ENCODE results near the gene KDM4C. TPM values are rescaled to one million over a fixed set of nuclear protein-coding genes. Genes with fewer than 3 reads are reported as not detected.

Gene KDM4C
- total and polyA plus RNA-seq, 12 donors: 6.1 to 18.2 (median 14.6) TPM

GRCh38 chr9:7172154-7173115 is 414.7 kb downstream of the KDM4C start:
- no peaks in the 10 kb centered on the region for H3K27me3 ChIP-seq
- TF ChIP-seq CTCF (IDR thresholded peaks at IDR 0.05): peak in 1 of 9 donors; percentile 7
- intact Hi-C loops (cut with DNase I): loop anchor here in 1 of 10 donors (10.0 kb wide), 1 partner anchor 88 kb away; no protein-coding TSS in a partner anchor
- H3K9me3 ChIP-seq: no peaks in the 10 kb centered on the region
- ATAC-seq (peak in 6 of 8 donors; percentile 38 to 87 (median 61)), DNase-seq (no peak)
- peak overlapping the region in 2 of 10 donors; percentile 20 to 40 for H3K27ac ChIP-seq
- 86 to 89% methylated on average over 11 of the region's 11 CpGs for WGBS, 2 donors
- peaks cover 0 to 25% (median 0%) of the 10 kb centered on the region in 9 donors for H3K4me1 ChIP-seq
- H3K4me3 ChIP-seq: no peak overlapping the region
- H3K36me3 ChIP-seq: peaks cover 0 to 51% (median 3%) of the 10 kb centered on the region in 9 donors

- Histone ChIP-seq H3K4me3 (no peak overlapping the region), H3K4me1 (peaks cover 0 to 25% (median 0%) of the 10 kb centered on the region in 9 donors), H3K27ac (peak overlapping the region in 2 of 10 donors; percentile 20 to 40), H3K9me3 (no peaks in the 10 kb centered on the region), H3K27me3 (no peaks in the 10 kb centered on the region), H3K36me3 (peaks cover 0 to 54% (median 3%) of the 10 kb centered on the region in 9 donors)
- DNase-seq (no peak), ATAC-seq (peak in 6 of 8 donors; percentile 41 to 69 (median 60))
- 79 to 80% methylated on average over 3 of the region's 3 CpGs for WGBS, 2 donors
- intact Hi-C loops (cut with DNase I): loop anchor here in 1 of 10 donors (10.0 kb wide), 1 partner anchor 88 kb away; no protein-coding TSS in a partner anchor
- no peak for TF ChIP-seq CTCF (IDR thresholded peaks at IDR 0.05)
These were observed 415.4 kb downstream of the KDM4C start for GRCh38 chr9:7173139-7173538.

GRCh38 chr9:7174301-7174700 is 416.5 kb downstream of the KDM4C start:
- Histone ChIP-seq H3K4me3 (no peak overlapping the region), H3K9me3 (no peaks in the 10 kb centered on the region), H3K36me3 (peaks cover 0 to 52% (median 3%) of the 10 kb centered on the region in 9 donors), H3K4me1 (peaks cover 0 to 25% (median 0%) of the 10 kb centered on the region in 9 donors), H3K27me3 (no peaks in the 10 kb centered on the region), H3K27ac (no peak overlapping the region)
- no peak for TF ChIP-seq CTCF (IDR thresholded peaks at IDR 0.05)
- intact Hi-C loops (cut with DNase I): loop anchor here in 1 of 10 donors (10.0 kb wide), 1 partner anchor 90 kb away; no protein-coding TSS in a partner anchor
- ATAC-seq (no peak), DNase-seq (no peak)
- 91 to 93% methylated on average over 7 of the region's 7 CpGs for WGBS, 2 donors

GRCh38 chr9:7174884-7175283 is 417.1 kb downstream of the KDM4C start:
- ATAC-seq: no peak

More at GRCh38 chr9:7174884-7175283, 417.1 kb downstream of the KDM4C start:
- DNase-seq: no peak
- Histone ChIP-seq H3K4me3 (no peak overlapping the region), H3K9me3 (no peaks in the 10 kb centered on the region), H3K4me1 (peaks cover 0 to 21% (median 0%) of the 10 kb centered on the region in 9 donors), H3K27me3 (no peaks in the 10 kb centered on the region), H3K36me3 (peaks cover 0 to 46% (median 3%) of the 10 kb centered on the region in 9 donors), H3K27ac (no peak overlapping the region)
- intact Hi-C loops (cut with DNase I): loop anchor here in 1 of 10 donors (10.0 kb wide), 1 partner anchor 90 kb away; no protein-coding TSS in a partner anchor
- 95 to 97% methylated on average over 8 of the region's 8 CpGs for WGBS, 2 donors
- TF ChIP-seq CTCF (IDR thresholded peaks at IDR 0.05): no peak
